GM19372 (cell line): Measurements from ENCODE around the gene USP2.

Source experiments
- ATAC-seq: cut with Tn5 transposase; IDR thresholded peaks from one replicate; pipeline ENCODE4 v1.9.1; 2021; ENCODE audit warnings: mild to moderate bottlenecking, low read depth, moderate library complexity; ENCODE audit not compliant: unreplicated experiment

USP2 gene

DNA sequence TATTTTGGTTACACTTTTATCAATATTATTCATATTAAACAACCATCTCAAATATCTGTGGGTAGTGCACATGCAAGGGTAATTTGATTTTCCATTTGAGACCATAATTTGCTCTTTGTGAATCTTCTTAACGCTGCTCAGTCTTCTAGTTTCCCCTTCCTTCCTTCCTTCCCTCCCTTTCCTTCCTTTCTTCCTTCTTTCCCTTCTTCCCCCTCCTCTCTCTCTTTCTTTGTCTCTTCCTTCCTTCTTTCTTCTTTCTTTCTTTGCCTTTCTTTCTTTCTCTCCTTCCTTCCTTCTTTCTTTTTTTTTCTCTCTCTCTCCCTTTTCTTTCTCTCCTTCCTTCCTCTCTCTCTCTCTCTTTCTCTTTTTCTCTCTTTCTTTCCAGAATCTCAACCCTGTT, 51.3 kb downstream of the USP2 start:
- ATAC-seq: no peak

DNA sequence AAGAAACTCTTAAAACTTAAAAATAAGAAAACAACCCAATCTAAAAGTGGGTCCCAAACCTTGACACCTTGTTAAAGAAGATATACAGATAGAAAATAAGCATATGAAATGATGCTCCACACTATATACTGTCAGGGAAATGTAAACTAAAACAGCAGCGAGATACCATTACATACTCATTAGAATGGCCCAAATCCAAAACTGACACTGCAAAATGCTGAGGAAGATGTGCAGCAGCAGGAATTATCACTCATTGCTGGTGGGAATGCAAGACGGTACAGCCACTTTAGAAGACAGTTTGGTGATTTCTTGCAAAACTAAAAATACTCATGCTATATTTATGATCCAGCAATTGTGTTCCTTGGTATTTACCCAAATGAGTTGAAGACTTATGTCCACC, 52.2 kb downstream of the USP2 start:
- no peak for ATAC-seq

DNA sequence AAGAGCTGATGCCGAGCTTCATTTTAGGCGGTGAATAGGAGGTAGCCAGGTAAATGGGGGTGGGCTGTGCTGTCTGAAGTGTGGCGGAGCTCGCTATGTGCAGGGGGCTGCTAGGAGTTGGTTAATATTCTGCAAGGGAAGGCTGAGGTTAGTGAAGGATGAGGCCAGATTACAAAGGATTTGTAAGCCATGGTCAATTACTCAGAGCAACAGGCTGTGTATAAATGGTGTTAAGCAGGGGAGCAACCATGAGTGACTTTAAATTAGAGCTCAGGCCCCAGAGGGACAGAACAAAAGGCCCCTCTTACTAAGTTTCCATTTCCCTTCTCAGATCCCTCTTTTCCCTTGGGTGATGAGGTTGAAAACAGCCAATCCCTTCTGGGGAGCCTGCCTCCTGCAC, 57.3 kb downstream of the USP2 start:
- ATAC-seq: no peak

DNA sequence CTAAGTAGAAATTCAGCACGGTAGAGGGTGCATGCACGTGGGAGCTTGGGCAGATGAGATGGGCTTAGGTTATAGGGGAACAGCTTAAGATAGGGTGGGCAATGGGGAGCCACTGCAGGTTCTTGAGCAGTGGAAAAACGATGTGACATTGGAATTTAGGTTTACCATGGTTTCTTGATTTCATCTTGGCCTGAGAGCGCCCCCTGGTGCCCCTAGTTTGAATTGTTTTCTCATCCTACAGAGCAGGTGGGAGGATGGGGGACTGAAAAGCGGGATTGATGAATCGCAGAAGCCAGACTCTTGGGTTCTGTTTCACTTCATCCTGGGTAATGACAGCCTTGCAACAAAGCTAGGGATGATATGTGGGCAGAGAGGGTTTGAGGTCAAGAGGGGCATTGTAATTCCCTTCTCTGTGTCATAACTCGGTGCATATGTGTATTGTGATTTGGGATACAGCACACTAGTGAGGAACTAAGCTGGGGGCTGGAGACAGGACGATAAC, 57.9 kb downstream of the USP2 start:
- no peak for ATAC-seq

GRCh38 chr11:119322921-119323531, 58.5 kb downstream of the USP2 start:
- no peak for ATAC-seq

DNA sequence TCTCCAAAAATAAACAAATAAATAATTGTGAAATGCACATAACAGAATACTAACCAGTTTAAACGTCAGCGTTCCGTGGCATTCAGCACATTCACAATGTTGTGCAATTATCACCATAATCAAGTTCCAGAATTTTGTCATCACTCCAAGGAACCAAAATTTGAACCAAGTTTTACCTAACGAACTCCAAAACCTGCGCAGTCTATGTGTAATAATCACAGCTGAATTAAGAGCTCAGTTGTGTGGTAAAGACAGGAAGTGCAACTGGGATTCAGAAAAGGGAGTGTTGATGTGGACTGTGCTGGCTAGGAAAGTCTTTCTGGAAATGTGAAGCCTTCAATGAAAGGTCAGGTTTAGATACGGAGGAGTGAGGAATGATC, 59.1 kb downstream of the USP2 start:
- no peak for ATAC-seq

- peak; percentile 52 for ATAC-seq
Measured at GRCh38 chr11:119320776-119321524, 60.5 kb downstream of the USP2 start.

- ATAC-seq: no peak
Measured at GRCh38 chr11:119320240-119320775, 61.2 kb downstream of the USP2 start.

DNA sequence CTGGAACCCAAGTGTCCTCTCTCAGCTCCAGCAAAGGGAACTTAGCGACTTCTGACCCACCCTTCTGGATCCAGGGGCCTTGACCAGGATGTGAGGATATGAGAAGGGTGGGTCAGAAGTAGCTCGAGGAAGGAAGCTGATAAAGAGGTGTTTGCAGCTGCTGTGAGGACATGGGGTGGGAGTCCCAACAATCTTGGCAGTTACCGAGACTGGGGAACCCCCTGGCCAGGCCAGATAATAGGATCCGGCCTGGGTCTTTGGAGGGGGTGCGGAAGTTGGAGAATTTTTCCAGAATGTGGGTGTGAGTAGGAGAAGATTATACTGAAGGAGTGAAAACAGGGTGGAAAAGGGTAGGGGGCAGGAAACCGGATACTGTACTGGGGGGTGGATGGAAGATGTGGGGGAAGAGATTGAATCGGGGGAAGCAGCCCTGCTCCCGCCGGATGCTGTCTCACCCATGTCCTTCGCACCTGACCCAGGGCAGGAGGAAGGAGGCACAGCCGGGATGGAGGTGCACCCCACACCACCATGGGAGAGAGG, 61.7 kb downstream of the USP2 start:
- no peak for ATAC-seq

- ATAC-seq: no peak
Measured at GRCh38 chr11:119319136-119319699, 62.3 kb downstream of the USP2 start.

DNA sequence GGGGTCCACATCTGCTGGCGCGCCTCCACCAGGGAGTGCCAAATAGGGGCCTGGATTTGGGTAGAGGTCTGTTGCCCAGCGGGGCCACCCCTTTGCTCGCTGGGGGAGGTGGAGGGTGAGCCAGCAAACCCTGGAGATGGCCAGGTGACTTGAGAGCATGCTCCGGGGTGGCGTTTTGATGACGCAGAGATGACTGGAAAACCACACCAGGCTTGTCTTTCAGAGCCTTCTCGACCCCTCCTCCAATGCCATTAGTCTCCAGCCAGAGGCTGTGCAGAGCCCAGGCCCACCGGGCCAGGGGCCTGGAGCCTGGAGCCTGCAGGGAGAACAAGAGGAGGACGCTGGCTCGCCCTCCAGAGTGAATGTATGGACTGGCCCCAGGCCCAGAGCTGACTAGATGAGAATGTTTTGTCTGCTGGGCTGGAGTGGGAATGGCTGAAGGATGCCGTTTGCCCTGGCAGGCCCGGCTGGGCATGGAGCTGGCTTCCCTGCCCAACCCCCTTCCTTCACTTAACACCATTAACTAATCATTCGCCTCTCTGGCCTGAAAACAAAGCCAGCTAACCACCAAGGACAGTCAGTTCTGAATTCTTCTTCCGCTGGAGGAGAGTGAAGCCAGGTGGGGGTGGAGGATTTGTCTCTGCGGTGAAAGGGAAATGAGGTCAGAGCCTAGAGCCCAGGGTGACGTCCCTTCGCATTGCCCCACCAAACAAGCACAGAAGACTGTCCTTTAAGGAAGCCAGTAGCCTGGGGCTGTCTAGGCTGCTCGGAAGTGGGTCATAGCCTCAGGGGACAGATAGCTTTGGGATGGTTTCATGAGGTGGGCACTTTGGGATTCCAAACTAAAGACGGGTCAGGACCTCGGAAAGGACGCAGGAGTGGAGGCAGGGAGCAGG, 63.0 kb downstream of the USP2 start:
- ATAC-seq: no peak

DNA sequence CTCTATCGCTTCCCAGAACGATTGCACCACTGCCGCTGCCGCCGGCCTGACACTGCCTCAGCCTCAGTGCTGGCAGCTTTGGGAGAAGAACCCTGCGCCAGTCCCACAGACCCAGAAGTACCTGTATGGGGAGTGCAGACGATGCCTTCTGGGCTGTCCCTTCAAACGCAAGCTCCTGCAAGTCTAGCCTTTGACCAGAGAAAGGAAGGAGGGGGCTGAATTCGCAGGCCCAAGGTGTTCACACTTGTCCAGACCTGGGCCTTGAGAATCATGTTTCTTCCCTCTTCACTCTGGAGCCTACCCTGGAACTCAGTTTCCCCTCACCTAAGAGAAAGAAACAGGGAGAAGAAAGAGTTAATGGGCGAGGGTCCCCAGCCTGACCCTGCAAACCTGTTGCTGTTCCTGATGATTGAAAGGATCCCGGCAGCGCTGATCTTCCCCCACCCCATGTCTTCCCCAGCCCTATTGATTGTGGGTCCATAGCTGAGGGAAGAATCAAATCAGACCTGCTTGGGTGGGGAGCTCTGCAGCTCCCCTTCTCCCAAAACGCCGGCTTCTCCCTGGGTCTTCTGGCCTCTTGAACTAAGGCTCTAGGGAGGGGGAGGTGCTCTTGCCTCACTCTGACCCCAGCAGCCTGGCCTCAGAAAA, 63.8 kb downstream of the USP2 start:
- ATAC-seq: no peak

- ATAC-seq: no peak
Measured at GRCh38 chr11:119316729-119317591, 64.5 kb downstream of the USP2 start, which contains the start of gene MCAM. MCAM (minus strand) TSS chr11:119317130; CDS start chr11:119317101, 29 bp downstream.

DNA sequence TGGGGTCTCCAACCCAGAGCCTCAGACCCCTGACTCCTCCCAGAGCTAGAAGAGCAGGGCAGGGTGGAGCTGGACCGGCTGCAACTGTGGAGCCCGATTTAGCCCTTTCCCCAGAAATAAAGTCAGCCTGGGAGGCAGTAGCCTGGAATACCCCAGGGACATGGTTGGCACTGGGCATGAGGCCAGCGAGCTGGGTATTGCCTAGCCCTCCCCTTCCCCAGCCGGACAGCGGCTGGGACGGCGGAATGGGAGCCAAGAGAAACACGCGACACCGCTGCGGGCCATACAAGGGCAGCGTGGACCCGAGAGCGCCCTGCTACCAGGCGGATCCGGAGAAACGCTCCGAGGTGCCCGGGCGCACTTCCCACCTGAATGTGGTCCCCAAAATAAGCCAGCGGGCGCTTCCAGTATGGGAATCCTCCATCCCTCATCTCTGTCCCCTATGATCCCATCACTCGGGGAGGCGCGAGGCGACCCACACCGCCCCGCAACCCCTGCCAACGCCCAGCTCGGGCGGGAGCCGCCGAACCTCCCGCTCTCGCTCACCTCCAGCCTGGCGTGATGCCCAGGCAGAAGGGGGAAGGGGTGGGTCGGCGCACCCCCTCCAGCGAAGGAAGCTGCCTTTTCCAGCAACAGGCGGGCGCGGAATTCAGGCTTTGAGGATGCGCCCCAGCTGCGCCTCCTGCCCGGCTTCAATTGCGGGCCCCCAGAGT, 65.3 kb downstream of the USP2 start:
- ATAC-seq: no peak

GRCh38 chr11:119315131-119316015, 66.1 kb downstream of the USP2 start:
- no peak for ATAC-seq

- ATAC-seq: no peak
Measured at GRCh38 chr11:119314726-119315125, 66.8 kb downstream of the USP2 start.

DNA sequence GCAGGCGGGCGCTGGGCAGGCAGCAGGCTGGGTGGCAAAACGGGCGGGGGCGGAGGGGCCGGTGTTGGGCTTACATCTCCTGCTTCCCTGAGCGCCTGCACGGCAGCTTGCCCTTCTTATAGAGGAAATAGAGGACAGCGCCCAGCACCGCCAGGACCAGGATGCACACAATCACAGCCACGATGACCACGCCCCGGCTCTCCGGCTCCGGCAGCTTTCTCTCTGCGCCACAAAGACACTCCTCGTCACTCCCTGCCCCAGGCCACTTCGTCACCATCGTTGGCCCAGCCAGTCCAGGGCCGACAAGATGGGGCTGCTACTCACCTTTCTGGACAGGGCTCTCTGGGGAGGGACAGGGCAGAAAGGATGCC, 70.8 kb downstream of the USP2 start:
- no peak for ATAC-seq
